Left ventricle myocardium inferior (tissue), 1 donor: Measurements from ENCODE around the gene SPIN1. TPM values are rescaled to one million over a fixed set of nuclear protein-coding genes. Genes with fewer than 3 reads are reported as not detected.

Experiments used
- DNase-seq: peaks from one replicate; pipeline ENCODE4 v3.0.0-alpha.2; 2020
- H3K27ac ChIP-seq: fragments of 200-600 bp; replicated peaks from 2 replicates; pipeline ENCODE4 v1.8.0; 2021
- H3K27me3 ChIP-seq: fragments of 200-600 bp; 2 replicates; pipeline ENCODE4 v1.8.0; 2021; ENCODE audit warnings: low read depth
- H3K36me3 ChIP-seq: fragments of 200-600 bp; 2 replicates; pipeline ENCODE4 v1.8.0; 2021
- H3K4me1 ChIP-seq: fragments of 200-600 bp; 2 replicates; pipeline ENCODE4 v1.8.0; 2021
- H3K4me3 ChIP-seq: fragments of 200-600 bp; 2 replicates; pipeline ENCODE4 v1.8.0; 2021; ENCODE audit warnings: mild to moderate bottlenecking, moderate library complexity
- H3K9me3 ChIP-seq: fragments of 200-600 bp; replicated peaks from 2 replicates; pipeline ENCODE4 v1.8.0; 2021
- CTCF ChIP-seq: fragments of 200-600 bp; IDR thresholded peaks from 2 replicates; pipeline ENCODE4 v1.8.0; 2021; ENCODE audit warnings: antibody characterized with exemption, mild to moderate bottlenecking, borderline replicate concordance
- intact Hi-C: fragments of 100-400 bp; cut with micrococcal nuclease; formaldehyde crosslinking; loops from one replicate; pipeline ENCODE4 v1.11.0; 2022
- total RNA-seq: library from RNA; stranded (reverse); fragmentation: NEBNext Ultra II Directional; extraction: Animal tissue kit (Norgen Biotek cat#: 25700); gene quantifications from one replicate; pipeline ENCODE4 v1.2.1, GENCODE V29; 2021
- donor health status: DM: no; HTN: yes; CAD: no; lungs with severe emphysema.

SPIN1 gene
- total RNA-seq, 1 donor from 2014 or later = 55.8 TPM

- no peak for TF ChIP-seq CTCF
- H3K4me3 ChIP-seq = no peak overlapping the region
- peaks cover 16% of the 10 kb centered on the region for H3K36me3 ChIP-seq
- intact Hi-C loops = no loop called here
- peaks cover 11% of the 10 kb centered on the region for H3K4me1 ChIP-seq
- H3K27ac ChIP-seq = no peak overlapping the region
- H3K27me3 ChIP-seq = no peaks in the 10 kb centered on the region
- H3K9me3 ChIP-seq = no peaks in the 10 kb centered on the region
- no peak for DNase-seq
Measured at GRCh38 chr9:88481933-88482332, 93.7 kb downstream of the SPIN1 start.

GRCh38 chr9:88488166-88488565 is 99.9 kb downstream of the SPIN1 start:
- Histone ChIP-seq H3K4me1 (no peaks in the 10 kb centered on the region), H3K27me3 (no peaks in the 10 kb centered on the region), H3K4me3 (no peak overlapping the region), H3K36me3 (peaks cover 9% of the 10 kb centered on the region), H3K9me3 (no peaks in the 10 kb centered on the region), H3K27ac (no peak overlapping the region)
- TF ChIP-seq CTCF = no peak
- intact Hi-C loops = no loop called here
- no peak for DNase-seq

- no peak overlapping the region for H3K4me3 ChIP-seq
- DNase-seq = no peak
- no peak for TF ChIP-seq CTCF
- no peaks in the 10 kb centered on the region for H3K27me3 ChIP-seq
- H3K9me3 ChIP-seq = no peaks in the 10 kb centered on the region
- intact Hi-C loops = no loop called here
- no peak overlapping the region for H3K27ac ChIP-seq
- peaks cover 16% of the 10 kb centered on the region for H3K4me1 ChIP-seq
- no peaks in the 10 kb centered on the region for H3K36me3 ChIP-seq
Measured at GRCh38 chr9:88494983-88495721, 106.9 kb downstream of the SPIN1 start.

- intact Hi-C loops = no loop called here
- no peak overlapping the region for H3K27ac ChIP-seq
- H3K4me3 ChIP-seq = no peak overlapping the region
- H3K27me3 ChIP-seq = no peaks in the 10 kb centered on the region
- no peak for DNase-seq
- H3K4me1 ChIP-seq = peaks cover 16% of the 10 kb centered on the region
- TF ChIP-seq CTCF = no peak
- H3K9me3 ChIP-seq = no peaks in the 10 kb centered on the region
- no peaks in the 10 kb centered on the region for H3K36me3 ChIP-seq
Measured at GRCh38 chr9:88497224-88497623, 109.0 kb downstream of the SPIN1 start.

GRCh38 chr9:88498880-88499279 is 110.6 kb downstream of the SPIN1 start:
- peak; percentile 33 for DNase-seq
- TF ChIP-seq CTCF = no peak

More at GRCh38 chr9:88498880-88499279, 110.6 kb downstream of the SPIN1 start:
- H3K27ac ChIP-seq = no peak overlapping the region
- peaks cover 16% of the 10 kb centered on the region for H3K4me1 ChIP-seq
- H3K36me3 ChIP-seq = no peaks in the 10 kb centered on the region
- no peak overlapping the region for H3K4me3 ChIP-seq
- H3K27me3 ChIP-seq = no peaks in the 10 kb centered on the region
- intact Hi-C loops = no loop called here
- H3K9me3 ChIP-seq = no peaks in the 10 kb centered on the region
